Measurements from ENCODE around the gene KLHL29.
A peak's percentile ranks its signal among the peaks of the same experiment; 100 is the strongest.

Gene KLHL29

DNA sequence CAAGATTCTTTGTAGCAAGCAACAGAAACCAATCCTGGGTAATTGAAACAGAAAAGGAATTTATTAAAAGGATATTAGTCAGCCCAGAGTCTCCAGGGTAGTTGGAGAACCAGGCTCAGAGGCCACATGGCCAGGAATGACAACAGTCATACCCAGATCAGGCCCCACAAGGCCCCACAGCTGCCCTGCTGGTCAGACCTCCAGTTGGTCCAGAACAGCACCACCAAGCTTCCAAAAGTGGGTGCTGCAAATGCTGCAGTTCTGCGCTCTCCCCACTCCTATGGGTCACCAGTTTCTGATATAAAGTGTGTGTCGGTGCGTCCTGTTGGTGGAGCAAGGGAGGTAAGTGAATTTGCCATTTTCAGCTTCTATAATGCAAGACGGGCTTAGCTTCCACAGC is 29.9 kb downstream of the KLHL29 start:
- H3K4me3 ChIP-seq (ENCODE audit: low read depth, low read length) = no peak overlapping the region
- TF ChIP-seq, protein P1, sequence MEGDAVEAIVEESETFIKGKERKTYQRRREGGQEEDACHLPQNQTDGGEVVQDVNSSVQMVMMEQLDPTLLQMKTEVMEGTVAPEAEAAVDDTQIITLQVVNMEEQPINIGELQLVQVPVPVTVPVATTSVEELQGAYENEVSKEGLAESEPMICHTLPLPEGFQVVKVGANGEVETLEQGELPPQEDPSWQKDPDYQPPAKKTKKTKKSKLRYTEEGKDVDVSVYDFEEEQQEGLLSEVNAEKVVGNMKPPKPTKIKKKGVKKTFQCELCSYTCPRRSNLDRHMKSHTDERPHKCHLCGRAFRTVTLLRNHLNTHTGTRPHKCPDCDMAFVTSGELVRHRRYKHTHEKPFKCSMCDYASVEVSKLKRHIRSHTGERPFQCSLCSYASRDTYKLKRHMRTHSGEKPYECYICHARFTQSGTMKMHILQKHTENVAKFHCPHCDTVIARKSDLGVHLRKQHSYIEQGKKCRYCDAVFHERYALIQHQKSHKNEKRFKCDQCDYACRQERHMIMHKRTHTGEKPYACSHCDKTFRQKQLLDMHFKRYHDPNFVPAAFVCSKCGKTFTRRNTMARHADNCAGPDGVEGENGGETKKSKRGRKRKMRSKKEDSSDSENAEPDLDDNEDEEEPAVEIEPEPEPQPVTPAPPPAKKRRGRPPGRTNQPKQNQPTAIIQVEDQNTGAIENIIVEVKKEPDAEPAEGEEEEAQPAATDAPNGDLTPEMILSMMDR (IDR thresholded peaks at IDR 0.05; ENCODE audit: borderline replicate concordance, insufficient read depth, low read depth, low read length) = peak; percentile 18; the same call in 1 of the 2 replicates

DNA sequence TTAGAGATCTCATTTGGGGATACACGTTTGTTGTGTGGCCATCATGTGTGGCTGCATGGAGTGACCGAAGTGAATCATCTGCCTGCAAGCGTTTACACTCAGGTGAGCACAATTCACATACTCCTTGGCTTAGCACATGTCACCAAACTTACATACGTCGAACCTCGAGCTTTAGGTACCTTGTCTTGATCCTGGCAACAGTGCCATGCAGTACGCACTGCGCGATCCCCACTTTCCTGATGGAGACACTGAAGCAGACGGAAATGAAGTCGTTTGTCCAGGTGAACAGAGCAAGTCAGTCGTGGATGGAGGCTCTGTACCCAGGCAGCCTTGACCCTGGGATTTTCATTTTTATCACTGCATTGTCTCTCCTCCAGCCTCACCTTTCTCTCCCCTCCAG is 32.3 kb downstream of the KLHL29 start:
- TF ChIP-seq, protein P1 (IDR thresholded peaks at IDR 0.05; ENCODE audit: borderline replicate concordance, insufficient read depth, low read depth, low read length) = no peak
- no peak overlapping the region for H3K4me3 ChIP-seq (ENCODE audit: low read depth, low read length)

DNA sequence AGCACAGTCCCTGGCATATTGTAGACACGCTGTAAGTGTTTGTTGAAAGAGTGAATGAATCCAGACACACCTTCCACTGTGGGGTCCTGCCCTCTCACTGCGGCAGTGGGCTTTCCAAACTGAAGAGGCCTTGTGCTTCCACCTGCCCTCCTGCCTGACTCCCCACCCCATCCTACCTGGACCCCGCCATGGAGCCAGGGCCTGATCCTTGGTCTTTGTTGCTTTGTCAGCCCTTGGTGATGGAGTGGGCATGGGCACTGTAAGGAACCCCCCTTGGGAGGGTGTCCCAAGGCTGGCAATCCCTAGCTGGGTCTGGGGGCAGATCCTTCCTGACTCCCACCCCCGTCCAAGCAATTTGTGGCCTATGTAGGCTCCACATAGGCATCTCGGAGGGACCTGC is 33.1 kb downstream of the KLHL29 start:
- TF ChIP-seq, protein P1 (IDR thresholded peaks at IDR 0.05; ENCODE audit: borderline replicate concordance, insufficient read depth, low read depth, low read length) = no peak
- H3K4me3 ChIP-seq (ENCODE audit: low read depth, low read length) = no peak overlapping the region

DNA sequence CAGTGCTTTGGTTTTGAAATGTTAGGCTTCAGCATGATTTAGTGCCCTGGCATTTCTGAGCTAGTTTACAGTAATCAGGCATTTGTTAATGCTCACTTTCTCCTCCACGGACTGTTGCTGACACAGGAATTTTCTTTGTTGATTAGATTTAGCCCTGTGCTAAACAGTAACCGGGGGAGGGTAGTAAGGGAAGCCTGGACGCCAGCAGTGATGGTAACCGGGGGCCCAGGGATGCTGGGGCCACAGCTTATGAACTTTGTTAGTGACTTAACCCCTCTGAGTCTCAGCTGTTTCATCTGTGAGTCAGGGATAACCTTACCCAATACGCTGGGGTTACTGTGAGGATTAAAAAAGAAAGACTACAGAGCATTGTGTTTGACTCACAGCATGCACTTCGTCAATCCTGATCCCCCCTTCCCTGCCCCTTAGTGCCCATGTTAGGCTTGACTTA is 33.5 kb downstream of the KLHL29 start:
- TF ChIP-seq, protein P1 (IDR thresholded peaks at IDR 0.05; ENCODE audit: borderline replicate concordance, insufficient read depth, low read depth, low read length) = no peak

DNA sequence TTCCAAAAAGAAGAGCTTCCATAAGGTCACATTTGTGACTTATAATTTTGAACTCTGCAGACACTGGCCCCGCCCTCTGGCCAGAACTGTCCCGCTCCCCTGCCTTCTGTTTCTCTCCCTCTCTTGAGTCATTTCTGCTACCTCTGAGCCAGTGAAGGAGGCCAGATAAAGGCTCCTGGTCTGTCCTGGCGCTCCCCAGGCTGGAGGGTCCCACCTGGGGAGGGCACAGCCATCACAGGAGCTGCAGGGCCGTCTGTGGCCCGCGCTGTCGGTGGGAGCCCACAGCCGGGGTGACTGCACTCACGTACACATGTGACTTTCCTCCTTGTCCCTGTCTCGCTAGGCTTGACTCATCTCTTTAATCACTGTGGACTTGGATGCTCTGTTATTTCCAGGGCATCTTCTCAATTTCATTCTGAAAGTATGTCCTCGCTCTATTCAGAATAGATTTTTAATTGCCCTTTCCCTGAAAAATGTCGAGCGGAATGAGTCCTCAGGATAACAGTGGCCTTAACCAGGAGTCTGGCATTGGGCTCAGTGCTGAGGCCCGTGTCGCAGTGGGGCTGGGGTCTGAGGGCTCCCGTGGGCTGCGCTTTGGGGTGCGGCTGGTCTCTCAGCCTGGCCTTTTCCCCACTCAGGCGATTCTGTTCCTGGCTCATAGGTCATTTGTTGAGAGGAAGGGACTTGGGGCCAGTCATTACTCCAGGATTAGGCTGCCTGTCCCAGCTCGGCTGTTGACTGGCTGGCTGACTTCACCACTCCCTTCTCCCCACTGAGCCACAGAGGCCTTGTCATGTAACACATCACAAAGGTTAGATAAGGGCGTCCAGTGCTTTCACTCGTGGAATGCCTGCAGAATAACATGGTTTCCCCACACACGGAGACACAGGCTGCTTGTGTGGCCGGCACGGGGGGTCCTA is 34.5 kb downstream of the KLHL29 start:
- TF ChIP-seq, protein P1 (IDR thresholded peaks at IDR 0.05; ENCODE audit: borderline replicate concordance, insufficient read depth, low read depth, low read length) = no peak
- H3K4me3 ChIP-seq (ENCODE audit: low read depth, low read length) = no peak overlapping the region

More for the DNA sequence above, 33.5 kb downstream of the KLHL29 start:
- no peak overlapping the region for H3K4me3 ChIP-seq (ENCODE audit: low read depth, low read length)

DNA sequence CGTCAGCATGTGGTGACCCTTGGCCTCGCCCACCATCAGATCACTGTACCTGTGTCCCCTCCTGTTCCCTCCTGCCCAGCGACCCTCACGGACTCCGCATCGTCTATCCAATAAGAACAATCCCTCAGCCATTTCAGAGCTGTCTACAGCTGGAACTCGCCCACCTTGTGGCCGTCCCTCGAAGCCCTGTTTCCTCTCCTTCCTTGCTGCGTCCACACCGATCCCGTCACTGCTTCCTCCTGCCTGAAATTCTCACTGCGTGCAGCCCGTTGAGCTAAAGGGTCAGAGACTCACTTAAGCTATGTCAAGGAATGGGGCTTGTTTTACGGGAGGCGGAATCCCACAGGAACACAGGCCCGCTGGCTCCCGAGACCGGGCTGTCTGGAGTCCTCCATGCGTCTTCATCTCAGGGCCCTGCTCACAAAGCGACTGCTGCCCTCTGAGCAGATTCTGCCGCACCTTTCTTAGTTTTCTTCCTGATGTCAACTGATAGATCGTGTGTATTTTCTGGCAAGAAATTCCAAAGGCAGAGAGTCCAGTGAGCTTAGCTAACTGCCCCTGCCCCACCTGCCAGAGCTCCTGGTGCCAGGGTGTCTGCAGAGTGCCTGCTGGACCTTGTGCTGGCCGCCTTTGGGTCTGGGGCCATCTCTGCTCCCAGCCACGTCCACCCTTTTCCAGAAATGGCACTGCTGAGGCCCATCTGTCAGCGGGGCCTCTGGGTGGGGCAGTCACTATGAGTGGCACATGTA is 35.3 kb downstream of the KLHL29 start:
- no peak overlapping the region for H3K4me3 ChIP-seq (ENCODE audit: low read depth, low read length)
- TF ChIP-seq, protein P1 (IDR thresholded peaks at IDR 0.05; ENCODE audit: borderline replicate concordance, insufficient read depth, low read depth, low read length) = no peak
